ENCODE data around the gene TMEM44. TPM values are rescaled to one million over a fixed set of nuclear protein-coding genes. Genes with fewer than 3 reads are reported as not detected.

TMEM44 gene
- total and polyA plus RNA-seq, 12 donors: 1.3 to 20.4 (median 7.3) TPM

GRCh38 chr3:194673761-194674160 is 40.5 kb upstream of the TMEM44 start:
- Histone ChIP-seq H3K4me1 (replicated peaks in 1 of 2) (peaks cover 3 to 17% of the 10 kb centered on the region in 2 donors), H3K9me3 (replicated peaks in 1 of 3) (no peaks in the 10 kb centered on the region), H3K36me3 (replicated peaks in 1 of 2) (no peaks in the 10 kb centered on the region), H3K4me3 (no peak overlapping the region), H3K27ac (no peak overlapping the region), H3K27me3 (no peaks in the 10 kb centered on the region)
- DNase-seq: no peak
- TF ChIP-seq POLR2A (IDR thresholded peaks at IDR 0.05): no peak
- intact Hi-C loops (cut with DNase I): no loop called here
- 72 to 81% (median 75%) methylated on average over 3 of the region's 3 CpGs for WGBS, 4 donors

GRCh38 chr3:194672876-194673275 is 39.7 kb upstream of the TMEM44 start:
- 23 to 38% (median 29%) methylated on average over 5 of the region's 5 CpGs for WGBS, 4 donors
- H3K27ac ChIP-seq: peak overlapping the region; percentile 51 to 96 (median 85)
- intact Hi-C loops (cut with DNase I): no loop called here

GRCh38 chr3:194671900-194672808 is 38.9 kb upstream of the TMEM44 start, which contains the start of gene LSG1:
LSG1 (minus strand) TSS chr3:194672191; CDS start chr3:194672162, 29 bp downstream.
- peak within 1 kb of the TSS; percentile 64 to 100 (median 88) for H3K4me3 ChIP-seq
- H3K4me1 ChIP-seq (replicated peaks in 1 of 2): peaks cover 3 to 17% of the 10 kb centered on the region in 2 donors
- H3K27ac ChIP-seq: peak within 1 kb of the TSS; percentile 51 to 96 (median 85)
- no peaks in the 10 kb centered on the region for H3K27me3 ChIP-seq
- TF ChIP-seq CTCF (IDR thresholded peaks at IDR 0.05) (peak in 1 of 6 experiments; percentile 12), POLR2A (IDR thresholded peaks at IDR 0.05) (peak; percentile 3 to 57)
- intact Hi-C loops (cut with DNase I): no loop called here
- H3K9me3 ChIP-seq (replicated peaks in 1 of 3): no peaks in the 10 kb centered on the region
- peak; percentile 89 to 96 (median 92) for DNase-seq
- 0 to 1% (median 0%) methylated on average over 43 to 57 of the region's 57 CpGs for WGBS, 4 donors
- no peaks in the 10 kb centered on the region for H3K36me3 ChIP-seq (replicated peaks in 1 of 2)

More at GRCh38 chr3:194672876-194673275, 39.7 kb upstream of the TMEM44 start:
- H3K4me1 ChIP-seq (replicated peaks in 1 of 2): peaks cover 3 to 17% of the 10 kb centered on the region in 2 donors
- DNase-seq: no peak
- H3K36me3 ChIP-seq (replicated peaks in 1 of 2): no peaks in the 10 kb centered on the region
- TF ChIP-seq CTCF (IDR thresholded peaks at IDR 0.05) (no peak), POLR2A (IDR thresholded peaks at IDR 0.05) (no peak)
- peak overlapping the region in 2 of 4 donors; percentile 81 to 96 for H3K4me3 ChIP-seq
- H3K27me3 ChIP-seq: no peaks in the 10 kb centered on the region
- no peaks in the 10 kb centered on the region for H3K9me3 ChIP-seq (replicated peaks in 1 of 3)

- TF ChIP-seq POLR2A (IDR thresholded peaks at IDR 0.05): no peak
- peak; percentile 24 to 60 (median 54) for TF ChIP-seq CTCF (IDR thresholded peaks at IDR 0.05)
- no peak for DNase-seq
- intact Hi-C loops (cut with DNase I): no loop called here
- H3K9me3 ChIP-seq (replicated peaks in 1 of 3): no peaks in the 10 kb centered on the region
- H3K27ac ChIP-seq: peak overlapping the region; percentile 51 to 96 (median 85)
- peaks cover 0 to 3% of the 10 kb centered on the region in 2 donors for H3K36me3 ChIP-seq (replicated peaks in 1 of 2)
- peaks cover 3 to 17% of the 10 kb centered on the region in 2 donors for H3K4me1 ChIP-seq (replicated peaks in 1 of 2)
- WGBS, 4 donors: 0 to 1% (median 0%) methylated on average over 5 of the region's 5 CpGs
- H3K27me3 ChIP-seq: no peaks in the 10 kb centered on the region
- H3K4me3 ChIP-seq: peak overlapping the region; percentile 64 to 100 (median 88)
Measured at GRCh38 chr3:194671511-194671899, 38.3 kb upstream of the TMEM44 start.
